Measurements from ENCODE around the gene ADAMTSL4. TPM values are rescaled to one million over a fixed set of nuclear protein-coding genes. Genes with fewer than 3 reads are reported as not detected.

ADAMTSL4 gene
- total RNA-seq = 10 to 100 TPM; 27.1 to 66.5 (median 36.3) TPM

- Histone ChIP-seq H3K27me3 (no peaks in the 10 kb centered on the region), H3K9me3 (no peaks in the 10 kb centered on the region), H3K4me3 (peak within 1 kb of the TSS; percentile 63 to 69), H3K36me3 (peaks cover 0 to 2% of the 10 kb centered on the region in 2 donors), H3K27ac (peak within 1 kb of the TSS; percentile 74 to 98 (median 94)), H3K4me1 (peaks cover 0 to 66% (median 17%) of the 10 kb centered on the region in 3 donors)
- TF ChIP-seq POLR2A (IDR thresholded peaks at IDR 0.05) (peak; percentile 38 to 40), CTCF (IDR thresholded peaks at IDR 0.05) (peak in 3 of 4 experiments; percentile 36 to 52 (median 44)), POLR2AphosphoS5 (IDR thresholded peaks at IDR 0.05) (peak; percentile 27), EP300 (IDR thresholded peaks at IDR 0.05) (no peak)
- peak; percentile 62 for ATAC-seq
- 0 to 3% methylated on average over 5 to 6 of the region's 91 CpGs for WGBS, 2 donors (ENCODE audit: low coverage in 1 of 2)
Observed at GRCh38 chr1:150548632-150549495, at the start of gene ADAMTSL4. TSS of gene ADAMTSL4 (plus strand) at chr1:150549408. CDS start at chr1:150552289, 2,881 bp downstream.

GRCh38 chr1:150505431-150505830, 43.8 kb upstream of the ADAMTSL4 start:
- Histone ChIP-seq H3K9me3 (no peaks in the 10 kb centered on the region), H3K4me1 (peaks cover 0 to 25% (median 3%) of the 10 kb centered on the region in 3 donors), H3K27ac (no peak overlapping the region), H3K36me3 (peaks cover 0 to 77% of the 10 kb centered on the region in 2 donors), H3K27me3 (no peaks in the 10 kb centered on the region), H3K4me3 (no peak overlapping the region)
- no peak for TF ChIP-seq CTCF (IDR thresholded peaks at IDR 0.05)
- no peak for TF ChIP-seq EP300 (IDR thresholded peaks at IDR 0.05)
- TF ChIP-seq POLR2A (IDR thresholded peaks at IDR 0.05) = no peak
- TF ChIP-seq POLR2AphosphoS5 (IDR thresholded peaks at IDR 0.05) = no peak
- WGBS, 2 donors (ENCODE audit: low coverage in 1 of 2) = 91% methylated on average over 6 of the region's 6 CpGs; no CpG with 5 or more reads in 1 of the 2 donors
- ATAC-seq = no peak

- no peaks in the 10 kb centered on the region for H3K9me3 ChIP-seq
- TF ChIP-seq EP300 (IDR thresholded peaks at IDR 0.05) = no peak
- peak in 1 of 2 donors; percentile 23 for TF ChIP-seq POLR2A (IDR thresholded peaks at IDR 0.05)
- no peak for TF ChIP-seq CTCF (IDR thresholded peaks at IDR 0.05)
- H3K27me3 ChIP-seq = no peaks in the 10 kb centered on the region
- peaks cover 0 to 25% (median 3%) of the 10 kb centered on the region in 3 donors for H3K4me1 ChIP-seq
- H3K27ac ChIP-seq = peak within 1 kb of the TSS in 3 of 4 donors; percentile 71 to 81 (median 76)
- 28 to 61% methylated on average over 2 to 5 of the region's 7 CpGs for WGBS, 2 donors (ENCODE audit: low coverage in 1 of 2)
- peaks cover 0 to 67% of the 10 kb centered on the region in 2 donors for H3K36me3 ChIP-seq
- ATAC-seq = peak; percentile 88
- H3K4me3 ChIP-seq = peak within 1 kb of the TSS in 1 of 2 donors; percentile 38
Observed at GRCh38 chr1:150507912-150508864, 41.0 kb upstream of the ADAMTSL4 start, which contains the start of gene ECM1. TSS of gene ECM1 (plus strand) at chr1:150508109. CDS start at chr1:150508210, 101 bp downstream.

GRCh38 chr1:150508982-150509381, 40.2 kb upstream of the ADAMTSL4 start:
- TF ChIP-seq POLR2A (IDR thresholded peaks at IDR 0.05) = no peak
- ATAC-seq = no peak
- H3K27me3 ChIP-seq = no peaks in the 10 kb centered on the region
- H3K27ac ChIP-seq = peak overlapping the region in 3 of 4 donors; percentile 71 to 81 (median 76)
- peak overlapping the region in 1 of 2 donors; percentile 38 for H3K4me3 ChIP-seq
- 56 to 100% methylated on average over 1 to 4 of the region's 4 CpGs for WGBS, 2 donors (ENCODE audit: low coverage in 1 of 2)
- H3K4me1 ChIP-seq = peaks cover 0 to 25% (median 3%) of the 10 kb centered on the region in 3 donors
- peaks cover 0 to 62% of the 10 kb centered on the region in 2 donors for H3K36me3 ChIP-seq
- no peaks in the 10 kb centered on the region for H3K9me3 ChIP-seq

- H3K27ac ChIP-seq = no peak overlapping the region
- H3K4me1 ChIP-seq = peaks cover 0 to 41% (median 12%) of the 10 kb centered on the region in 3 donors
- TF ChIP-seq CTCF (IDR thresholded peaks at IDR 0.05) = no peak
- no peak for TF ChIP-seq POLR2A (IDR thresholded peaks at IDR 0.05)
- no peak for ATAC-seq
- no peaks in the 10 kb centered on the region for H3K9me3 ChIP-seq
- no peaks in the 10 kb centered on the region for H3K27me3 ChIP-seq
- no peak overlapping the region for H3K4me3 ChIP-seq
- peaks cover 0 to 36% of the 10 kb centered on the region in 2 donors for H3K36me3 ChIP-seq
- WGBS, 2 donors (ENCODE audit: low coverage in 1 of 2) = 86 to 89% methylated on average over 5 to 10 of the region's 12 CpGs
Observed at GRCh38 chr1:150511551-150511950, 37.7 kb upstream of the ADAMTSL4 start.
